ENCODE measurements around the gene CARS1.

GRCh38 chr11:2955906-2956476 lies 101.2 kb downstream of the CARS1 start:
- no peak for TF ChIP-seq POLR2AphosphoS5 (IDR thresholded peaks at IDR 0.05; ENCODE audit: low read depth, low read length)
- TF ChIP-seq TCF7L2 (IDR thresholded peaks at IDR 0.05; ENCODE audit: low read depth, low read length): no peak
- TF ChIP-seq CTCF (IDR thresholded peaks at IDR 0.05): no peak; the same call in 1 of the 2 replicates
- no peak for TF ChIP-seq REST (IDR thresholded peaks at IDR 0.05; ENCODE audit: insufficient read depth in 1 of 2, low read depth in 2 of 2, low read length in 1 of 2)
